ENCODE measurements around the gene BAD.

DNA sequence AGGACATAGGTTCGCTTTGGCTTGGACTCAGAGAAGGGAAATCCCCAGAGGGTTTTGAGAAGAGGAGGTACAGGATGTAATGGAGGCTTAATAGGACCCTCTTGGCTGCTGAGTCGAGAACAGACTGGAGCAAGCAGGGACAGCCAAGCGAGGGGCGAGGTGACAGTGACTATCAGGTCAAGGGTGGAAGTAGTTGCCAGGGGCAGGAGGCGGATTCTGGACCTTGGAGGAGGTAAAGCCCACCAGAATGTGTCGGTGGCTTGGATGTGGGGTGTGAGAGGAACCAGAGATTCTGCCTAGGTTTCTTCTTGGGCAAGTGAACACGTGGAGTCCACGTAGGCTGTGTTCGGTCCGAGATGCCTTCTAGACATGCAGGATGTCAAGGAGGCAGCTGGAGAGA, 28.5 kb upstream of the BAD start:
- TF ChIP-seq EZH2 (IDR thresholded peaks at IDR 0.05; ENCODE audit: low read length) = no peak
- TF ChIP-seq, protein P1, sequence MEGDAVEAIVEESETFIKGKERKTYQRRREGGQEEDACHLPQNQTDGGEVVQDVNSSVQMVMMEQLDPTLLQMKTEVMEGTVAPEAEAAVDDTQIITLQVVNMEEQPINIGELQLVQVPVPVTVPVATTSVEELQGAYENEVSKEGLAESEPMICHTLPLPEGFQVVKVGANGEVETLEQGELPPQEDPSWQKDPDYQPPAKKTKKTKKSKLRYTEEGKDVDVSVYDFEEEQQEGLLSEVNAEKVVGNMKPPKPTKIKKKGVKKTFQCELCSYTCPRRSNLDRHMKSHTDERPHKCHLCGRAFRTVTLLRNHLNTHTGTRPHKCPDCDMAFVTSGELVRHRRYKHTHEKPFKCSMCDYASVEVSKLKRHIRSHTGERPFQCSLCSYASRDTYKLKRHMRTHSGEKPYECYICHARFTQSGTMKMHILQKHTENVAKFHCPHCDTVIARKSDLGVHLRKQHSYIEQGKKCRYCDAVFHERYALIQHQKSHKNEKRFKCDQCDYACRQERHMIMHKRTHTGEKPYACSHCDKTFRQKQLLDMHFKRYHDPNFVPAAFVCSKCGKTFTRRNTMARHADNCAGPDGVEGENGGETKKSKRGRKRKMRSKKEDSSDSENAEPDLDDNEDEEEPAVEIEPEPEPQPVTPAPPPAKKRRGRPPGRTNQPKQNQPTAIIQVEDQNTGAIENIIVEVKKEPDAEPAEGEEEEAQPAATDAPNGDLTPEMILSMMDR (optimal IDR thresholded peaks at IDR 0.05 in 1 of 3, IDR thresholded peaks at IDR 0.05 in 1 of 3, conservative IDR thresholded peaks at IDR 0.05 in 1 of 3; ENCODE audit: extremely low read depth in 1 of 3, insufficient read depth in 2 of 3, low read length in 3 of 3) = no peak

Measured in keratinocyte (primary cell).